SJCRH30 (cell line): ENCODE data around the gene SOX15. TPM values are rescaled to one million over a fixed set of nuclear protein-coding genes. Genes with fewer than 3 reads are reported as not detected.
A peak's percentile ranks its signal among the peaks of the same experiment; 100 is the strongest.

Experiments
- DNase-seq, 2 experiments: peaks; one replicate each; pipeline ENCODE4 v3.0.0-alpha.2; 2015 to 2020
- H3K27ac ChIP-seq: fragments of 250-450 bp; sonication (Bioruptor Pico); 2 replicates; pipeline ENCODE4 v1.5.1; 2020; ENCODE audit warnings: mild to moderate bottlenecking, moderate library complexity
- H3K27me3 ChIP-seq: fragments of 250-450 bp; sonication (Bioruptor Pico); 2 replicates; pipeline ENCODE4 v1.5.1; 2020; ENCODE audit warnings: mild to moderate bottlenecking, moderate library complexity
- H3K36me3 ChIP-seq: fragments of 250-450 bp; sonication (Bioruptor Pico); 2 replicates; pipeline ENCODE4 v1.5.1; 2020; ENCODE audit warnings: mild to moderate bottlenecking, moderate library complexity
- H3K4me1 ChIP-seq: fragments of 250-450 bp; sonication (Bioruptor Pico); 2 replicates; pipeline ENCODE4 v1.5.1; 2020; ENCODE audit warnings: mild to moderate bottlenecking, moderate library complexity
- H3K4me3 ChIP-seq: fragments of 250-450 bp; sonication (Bioruptor Pico); 2 replicates; pipeline ENCODE4 v1.5.1; 2020; ENCODE audit warnings: mild to moderate bottlenecking, moderate library complexity
- H3K9me3 ChIP-seq: fragments of 250-450 bp; sonication (Bioruptor Pico); replicated peaks from 2 replicates; pipeline ENCODE4 v1.5.1; 2020; ENCODE audit warnings: mild to moderate bottlenecking, moderate library complexity
- total RNA-seq: library from RNA; depleted of rRNA; stranded (reverse); fragments of >200 nt; shearing (Covaris generic); gene quantifications from 2 replicates; pipeline ENCODE4 v1.2.3, GENCODE V29; 2014

SOX15 gene
- total RNA-seq, 1 experiment from 2014 or later: 0.10 TPM

GRCh38 chr17:7559320-7560171 lies 30.3 kb downstream of the SOX15 start:
- Histone ChIP-seq H3K4me1 (0 out of 2 replicates have a peak, but pooled peaks cover 5% of the 10 kb centered on the region), H3K4me3 (no peak overlapping the region), H3K9me3 (no peaks in the 10 kb centered on the region), H3K27ac (no peak overlapping the region), H3K27me3 (no peaks in the 10 kb centered on the region), H3K36me3 (peaks cover 1% of the 10 kb centered on the region; the same call in 1 of the 2 replicates)
- DNase-seq: no peak

DNA sequence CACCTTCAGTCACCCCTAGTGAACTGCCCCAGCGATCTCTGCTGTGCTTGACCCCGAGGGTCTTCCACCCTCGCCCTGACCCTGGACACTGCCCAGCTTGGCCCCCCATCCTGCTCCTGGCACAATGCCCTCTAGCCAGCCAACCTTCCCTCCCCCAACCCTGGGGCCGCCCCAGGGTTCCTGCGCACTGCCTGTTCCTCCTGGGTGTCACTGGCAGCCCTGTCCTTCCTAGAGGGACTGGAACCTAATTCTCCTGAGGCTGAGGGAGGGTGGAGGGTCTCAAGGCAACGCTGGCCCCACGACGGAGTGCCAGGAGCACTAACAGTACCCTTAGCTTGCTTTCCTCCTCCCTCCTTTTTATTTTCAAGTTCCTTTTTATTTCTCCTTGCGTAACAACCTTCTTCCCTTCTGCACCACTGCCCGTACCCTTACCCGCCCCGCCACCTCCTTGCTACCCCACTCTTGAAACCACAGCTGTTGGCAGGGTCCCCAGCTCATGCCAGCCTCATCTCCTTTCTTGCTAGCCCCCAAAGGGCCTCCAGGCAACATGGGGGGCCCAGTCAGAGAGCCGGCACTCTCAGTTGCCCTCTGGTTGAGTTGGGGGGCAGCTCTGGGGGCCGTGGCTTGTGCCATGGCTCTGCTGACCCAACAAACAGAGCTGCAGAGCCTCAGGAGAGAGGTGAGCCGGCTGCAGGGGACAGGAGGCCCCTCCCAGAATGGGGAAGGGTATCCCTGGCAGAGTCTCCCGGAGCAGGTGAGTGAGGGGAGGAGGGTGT lies 31.2 kb downstream of the SOX15 start, which contains the start of gene TNFSF13:
TSS of gene TNFSF13 (plus strand) at position 207 of the 776 bp plus-strand sequence. CDS start at position 497, 290 bp downstream.
- DNase-seq: no peak
- Histone ChIP-seq H3K27me3 (no peaks in the 10 kb centered on the region), H3K27ac (no peak within 1 kb of the TSS), H3K4me3 (peak within 1 kb of the TSS; percentile 43), H3K9me3 (no peaks in the 10 kb centered on the region), H3K36me3 (no peaks in the 10 kb centered on the region), H3K4me1 (0 out of 2 replicates have a peak, but pooled peaks cover 5% of the 10 kb centered on the region)

GRCh38 chr17:7557775-7558543 lies 31.9 kb downstream of the SOX15 start:
- no peaks in the 10 kb centered on the region for H3K36me3 ChIP-seq
- H3K27me3 ChIP-seq: no peaks in the 10 kb centered on the region
- H3K4me3 ChIP-seq: peak overlapping the region; percentile 43
- DNase-seq: peak; percentile 53 to 63
- 0 out of 2 replicates have a peak, but pooled peaks cover 5% of the 10 kb centered on the region for H3K4me1 ChIP-seq
- H3K9me3 ChIP-seq: no peaks in the 10 kb centered on the region
- H3K27ac ChIP-seq: no peak overlapping the region

- Histone ChIP-seq H3K4me1 (0 out of 2 replicates have a peak, but pooled peaks cover 5% of the 10 kb centered on the region), H3K27me3 (no peaks in the 10 kb centered on the region), H3K4me3 (no peak overlapping the region), H3K9me3 (no peaks in the 10 kb centered on the region), H3K27ac (no peak overlapping the region), H3K36me3 (no peaks in the 10 kb centered on the region)
- no peak for DNase-seq
These were observed 32.6 kb downstream of the SOX15 start for GRCh38 chr17:7557147-7557764.

DNA sequence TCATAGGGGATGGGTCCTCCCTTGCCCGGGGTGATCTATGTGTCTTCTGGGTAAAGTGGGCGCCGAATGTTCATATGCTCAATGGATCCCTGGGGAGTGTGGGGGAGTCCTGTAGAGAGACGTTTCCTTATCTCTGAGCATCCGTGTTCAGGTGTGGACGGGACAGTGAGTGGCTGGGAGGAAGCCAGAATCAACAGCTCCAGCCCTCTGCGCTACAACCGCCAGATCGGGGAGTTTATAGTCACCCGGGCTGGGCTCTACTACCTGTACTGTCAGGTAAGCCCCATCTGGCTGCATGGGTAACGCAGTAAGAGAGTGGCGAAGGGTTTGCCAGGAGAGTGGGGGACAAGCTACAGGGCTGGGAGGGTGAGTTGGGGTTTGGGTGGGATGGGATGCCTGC lies 33.3 kb downstream of the SOX15 start:
- H3K27ac ChIP-seq: no peak overlapping the region
- H3K4me3 ChIP-seq: no peak overlapping the region
- no peaks in the 10 kb centered on the region for H3K36me3 ChIP-seq
- 0 out of 2 replicates have a peak, but pooled peaks cover 5% of the 10 kb centered on the region for H3K4me1 ChIP-seq
- no peaks in the 10 kb centered on the region for H3K27me3 ChIP-seq
- H3K9me3 ChIP-seq: no peaks in the 10 kb centered on the region
- DNase-seq: no peak

GRCh38 chr17:7555320-7555948 lies 34.5 kb downstream of the SOX15 start:
- Histone ChIP-seq H3K9me3 (no peaks in the 10 kb centered on the region), H3K4me1 (0 out of 2 replicates have a peak, but pooled peaks cover 3% of the 10 kb centered on the region), H3K27ac (no peak overlapping the region), H3K27me3 (no peaks in the 10 kb centered on the region), H3K4me3 (no peak overlapping the region), H3K36me3 (no peaks in the 10 kb centered on the region)
- no peak for DNase-seq

GRCh38 chr17:7553356-7553755 lies 36.5 kb downstream of the SOX15 start:
- Histone ChIP-seq H3K27ac (no peak overlapping the region), H3K4me1 (0 out of 2 replicates have a peak, but pooled peaks cover 3% of the 10 kb centered on the region), H3K36me3 (no peaks in the 10 kb centered on the region), H3K4me3 (no peak overlapping the region), H3K9me3 (no peaks in the 10 kb centered on the region), H3K27me3 (no peaks in the 10 kb centered on the region)
- DNase-seq: no peak

DNA sequence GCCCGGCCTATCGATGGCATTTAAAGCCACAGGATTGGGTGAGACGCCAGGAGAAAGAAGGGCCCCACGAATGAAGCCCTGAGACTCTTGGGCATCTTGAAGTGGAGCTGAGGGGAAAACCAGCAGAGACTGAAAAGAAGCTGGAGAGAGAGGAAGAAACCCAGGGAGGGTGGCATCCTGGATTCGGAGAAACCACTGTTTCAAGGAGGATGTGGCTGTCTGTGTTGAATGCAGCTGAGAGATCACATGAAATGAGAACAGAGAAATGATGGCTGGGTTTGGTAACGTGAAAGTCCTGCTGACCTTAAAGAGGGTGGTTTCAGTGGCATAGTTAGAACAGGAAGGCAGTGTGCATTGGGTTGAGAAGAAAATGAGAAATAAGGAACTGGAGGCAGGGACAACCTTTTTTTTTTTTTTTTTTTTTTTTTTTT lies 37.3 kb downstream of the SOX15 start:
- Histone ChIP-seq H3K27ac (no peak overlapping the region), H3K36me3 (no peaks in the 10 kb centered on the region), H3K4me1 (0 out of 2 replicates have a peak, but pooled peaks cover 3% of the 10 kb centered on the region), H3K4me3 (no peak overlapping the region), H3K27me3 (no peaks in the 10 kb centered on the region), H3K9me3 (no peaks in the 10 kb centered on the region)
- no peak for DNase-seq

DNA sequence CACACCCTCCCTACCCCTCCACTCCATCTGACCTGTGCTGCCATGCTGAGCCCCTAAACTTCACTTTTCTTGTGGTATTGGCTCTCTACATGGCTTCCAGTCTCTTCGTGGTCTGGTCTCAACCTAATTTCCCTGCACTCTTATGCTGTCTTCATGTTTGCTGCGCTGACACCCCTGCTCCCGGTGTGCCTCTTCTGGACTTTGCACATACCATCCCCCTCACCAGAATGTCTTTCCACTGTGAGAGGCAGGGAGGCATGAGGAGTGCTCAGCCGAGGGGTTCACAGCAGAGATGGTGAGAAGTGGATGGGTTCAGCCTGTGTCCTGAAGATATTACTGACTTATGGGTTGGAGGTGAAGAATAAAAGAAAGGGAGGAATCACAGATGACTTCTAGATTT lies 38.5 kb downstream of the SOX15 start:
- no peak overlapping the region for H3K4me3 ChIP-seq
- H3K4me1 ChIP-seq: no peaks in the 10 kb centered on the region
- H3K36me3 ChIP-seq: no peaks in the 10 kb centered on the region
- no peaks in the 10 kb centered on the region for H3K27me3 ChIP-seq
- no peaks in the 10 kb centered on the region for H3K9me3 ChIP-seq
- no peak overlapping the region for H3K27ac ChIP-seq
- no peak for DNase-seq

DNA sequence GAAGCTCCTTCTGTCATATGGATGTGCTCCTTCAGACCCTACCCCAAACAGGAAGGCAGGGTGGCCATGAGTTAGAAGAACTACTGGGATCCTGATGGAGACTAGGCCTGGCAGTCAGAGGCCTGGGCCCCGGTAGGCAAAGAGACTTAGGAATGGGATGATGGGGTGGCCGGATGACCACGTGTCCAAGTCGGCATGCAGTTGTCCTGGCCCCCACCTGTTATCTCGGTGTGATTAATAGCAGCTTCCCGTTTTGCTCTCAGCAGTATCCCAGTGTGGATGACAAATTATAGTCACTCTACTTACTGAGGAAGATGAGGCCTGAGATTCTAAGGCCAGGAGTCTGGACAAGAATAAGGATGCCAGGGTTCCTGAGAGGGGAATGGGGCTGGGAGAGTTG lies 39.5 kb downstream of the SOX15 start:
- no peak overlapping the region for H3K27ac ChIP-seq
- H3K4me3 ChIP-seq: no peak overlapping the region
- peak; percentile 42 to 45 for DNase-seq
- no peaks in the 10 kb centered on the region for H3K27me3 ChIP-seq
- no peaks in the 10 kb centered on the region for H3K36me3 ChIP-seq
- H3K9me3 ChIP-seq: no peaks in the 10 kb centered on the region
- no peaks in the 10 kb centered on the region for H3K4me1 ChIP-seq

- DNase-seq: no peak
- Histone ChIP-seq H3K27ac (no peak overlapping the region), H3K36me3 (no peaks in the 10 kb centered on the region), H3K27me3 (no peaks in the 10 kb centered on the region), H3K9me3 (no peaks in the 10 kb centered on the region), H3K4me1 (no peaks in the 10 kb centered on the region), H3K4me3 (no peak overlapping the region)
These were observed 40.4 kb downstream of the SOX15 start for GRCh38 chr17:7549401-7550055.

- Histone ChIP-seq H3K4me3 (no peak within 1 kb of the TSS), H3K36me3 (no peaks in the 10 kb centered on the region), H3K27me3 (no peaks in the 10 kb centered on the region), H3K27ac (no peak within 1 kb of the TSS), H3K9me3 (no peaks in the 10 kb centered on the region), H3K4me1 (no peaks in the 10 kb centered on the region)
- no peak for DNase-seq
These were observed 41.1 kb downstream of the SOX15 start, which contains the start of gene TNFSF12 for GRCh38 chr17:7548585-7549400. TSS of gene TNFSF12 (plus strand) at chr17:7549058. CDS start at chr17:7549154, 96 bp downstream.
